Stimulated activated CD4-positive, alpha-beta T cell treated with anti-CD3 and anti-CD28 coated beads, Interleukin-4, amount 100 ng/mL, for 48 hours (primary cell): ENCODE measurements around the gene ELAPOR2.
"Not testable (repeated sequence)": the region's sequence is repeated elsewhere in the genome, so short reads cannot be mapped to it uniquely, and the experiment has no call there.

ENCODE experiments used
- DNase-seq, 2 donors: peaks; one replicate each; pipeline ENCODE4 v3.0.0-alpha.2; 2020; ENCODE audit warnings: low read depth in 2 of 2

ELAPOR2 gene

DNA sequence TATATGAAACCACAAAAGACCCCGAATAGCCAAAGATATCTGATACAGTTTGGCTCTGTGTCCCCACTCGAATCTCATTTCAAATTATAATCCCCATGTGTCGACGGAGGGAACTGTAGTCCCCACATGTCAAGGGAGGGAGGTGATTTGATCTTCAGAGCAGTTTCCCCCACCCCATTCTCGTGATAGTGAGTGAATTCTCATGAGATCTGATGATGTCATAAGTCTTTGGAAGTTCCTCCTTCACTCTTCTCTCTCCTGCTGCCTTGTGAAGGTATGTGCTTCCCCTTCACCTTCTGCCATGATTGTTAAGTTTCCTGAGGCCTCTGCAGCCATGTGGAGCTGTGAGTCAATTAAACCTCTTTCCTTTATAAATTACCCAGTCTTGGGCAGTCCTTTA is 13.0 kb downstream of the ELAPOR2 start:
- no peak for DNase-seq

DNA sequence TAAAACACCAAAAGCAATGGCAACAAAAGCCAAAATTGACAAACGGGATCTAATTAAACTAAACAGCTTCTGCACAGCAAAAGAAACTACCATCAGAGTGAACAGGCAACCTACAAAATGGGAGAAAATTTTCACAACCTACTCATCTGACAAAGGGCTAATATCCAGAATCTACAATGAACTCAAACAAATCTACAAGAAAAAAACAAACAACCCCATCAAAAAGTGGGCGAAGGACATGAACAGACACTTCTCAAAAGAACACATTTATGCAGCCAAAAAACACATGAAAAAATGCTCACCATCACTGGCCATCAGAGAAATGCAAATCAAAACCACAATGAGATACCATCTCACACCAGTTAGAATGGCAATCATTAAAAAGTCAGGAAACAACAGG is 14.7 kb downstream of the ELAPOR2 start:
- not testable (repeated sequence) for DNase-seq

- not testable (repeated sequence) for DNase-seq
Observed at GRCh38 chr7:87041586-87041985, 17.9 kb downstream of the ELAPOR2 start.

DNA sequence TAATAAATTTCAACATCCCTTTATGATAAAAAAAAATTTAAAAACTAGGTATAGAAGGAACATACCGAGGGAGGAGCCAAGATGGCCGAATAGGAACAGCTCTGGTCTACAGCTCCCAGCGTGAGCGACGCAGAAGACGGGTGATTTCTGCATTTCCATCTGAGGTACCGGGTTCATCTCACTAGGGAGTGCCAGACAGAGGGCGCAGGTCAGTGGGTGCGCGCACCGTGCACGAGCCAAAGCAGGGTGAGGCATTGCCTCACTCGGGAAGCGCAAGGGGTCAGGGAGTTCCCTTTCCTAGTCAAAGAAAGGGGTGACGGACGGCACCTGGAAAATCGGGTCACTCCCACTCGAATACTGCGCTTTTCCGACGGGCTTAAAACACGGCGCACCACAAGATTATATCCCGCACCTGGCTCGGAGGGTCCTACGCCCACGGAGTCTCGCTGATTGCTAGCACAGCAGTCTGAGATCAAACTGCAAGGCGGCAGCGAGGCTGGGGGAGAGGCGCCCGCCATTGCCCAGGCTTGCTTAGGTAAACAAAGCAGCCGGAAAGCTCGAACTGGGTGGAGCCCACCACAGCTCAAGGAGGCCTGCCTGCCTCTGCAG is 19.7 kb downstream of the ELAPOR2 start:
- DNase-seq = not testable (repeated sequence)

- no peak for DNase-seq
Observed at GRCh38 chr7:87038993-87039690, 20.3 kb downstream of the ELAPOR2 start.

DNA sequence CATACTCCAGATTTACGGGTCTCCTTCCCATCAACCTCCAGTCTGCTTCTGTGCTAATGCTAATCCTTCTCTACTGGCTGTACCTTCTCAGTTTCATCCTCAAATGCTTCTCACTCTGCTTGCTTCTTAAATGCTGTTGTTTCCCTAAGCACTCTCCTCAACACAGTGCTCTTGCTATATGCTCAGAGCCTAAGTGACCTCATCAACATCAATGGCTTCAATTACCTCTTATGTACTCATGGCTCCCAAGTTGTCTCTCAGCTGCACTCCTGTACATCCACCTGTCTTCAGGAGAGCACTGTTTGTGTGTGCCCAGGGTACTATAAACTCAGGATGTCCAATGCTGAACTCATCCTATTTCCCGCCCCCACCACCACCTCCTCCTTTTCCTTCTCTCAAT is 22.5 kb downstream of the ELAPOR2 start:
- no peak for DNase-seq

DNA sequence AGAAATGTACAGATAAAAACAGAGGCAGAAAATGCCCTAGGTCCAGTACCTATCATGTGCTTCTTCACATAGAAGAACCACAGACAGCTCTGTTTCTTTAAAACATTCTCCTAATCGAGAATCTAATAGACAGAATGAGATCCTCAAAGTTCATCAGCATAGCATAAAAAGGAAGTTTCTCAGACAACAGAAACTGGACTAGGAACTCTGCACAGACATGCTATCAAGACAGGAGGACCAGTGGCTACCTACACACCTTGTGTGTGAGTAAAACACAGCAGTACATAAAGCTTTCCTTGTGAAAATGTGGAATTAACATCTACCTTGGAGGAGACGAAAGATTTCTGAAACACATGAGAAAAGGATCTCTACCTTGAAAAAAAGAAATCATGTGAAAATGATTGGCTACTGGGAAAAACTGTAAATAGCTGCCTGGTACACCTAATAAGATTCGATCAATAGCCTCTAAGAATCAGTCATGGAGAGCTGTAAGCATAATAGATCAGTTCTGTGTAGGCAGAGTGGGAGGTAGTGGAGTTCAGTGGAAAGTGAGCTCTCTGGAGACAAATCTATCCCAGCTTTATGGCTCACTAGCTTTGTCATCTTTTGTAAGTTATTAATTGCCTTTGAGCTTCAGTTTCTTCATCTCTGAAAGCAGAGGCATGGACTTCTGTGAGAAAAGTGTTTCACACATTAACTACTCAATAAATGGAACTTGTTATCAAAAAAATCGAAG is 26.7 kb downstream of the ELAPOR2 start:
- DNase-seq = no peak

- no peak for DNase-seq
Observed at GRCh38 chr7:87029078-87029477, 30.4 kb downstream of the ELAPOR2 start.

DNA sequence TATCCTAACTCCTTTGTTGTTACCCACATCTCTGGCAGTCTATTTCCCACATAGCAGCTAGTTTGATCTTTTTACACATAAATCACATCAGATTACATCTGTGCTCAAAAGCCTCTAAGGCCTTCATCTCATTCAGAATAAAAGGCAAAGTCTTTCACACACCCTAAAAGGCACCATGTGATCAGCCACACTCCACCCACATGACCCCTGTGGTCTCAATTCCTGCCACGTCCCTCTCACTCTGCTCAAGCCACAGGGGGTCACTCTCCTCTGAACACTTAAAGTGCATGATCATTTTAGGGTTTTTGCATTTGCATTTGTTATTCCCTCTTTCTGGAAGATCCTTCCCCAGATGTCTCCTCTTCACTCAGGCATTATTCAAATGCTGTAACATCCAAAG is 30.8 kb downstream of the ELAPOR2 start:
- DNase-seq = no peak

DNA sequence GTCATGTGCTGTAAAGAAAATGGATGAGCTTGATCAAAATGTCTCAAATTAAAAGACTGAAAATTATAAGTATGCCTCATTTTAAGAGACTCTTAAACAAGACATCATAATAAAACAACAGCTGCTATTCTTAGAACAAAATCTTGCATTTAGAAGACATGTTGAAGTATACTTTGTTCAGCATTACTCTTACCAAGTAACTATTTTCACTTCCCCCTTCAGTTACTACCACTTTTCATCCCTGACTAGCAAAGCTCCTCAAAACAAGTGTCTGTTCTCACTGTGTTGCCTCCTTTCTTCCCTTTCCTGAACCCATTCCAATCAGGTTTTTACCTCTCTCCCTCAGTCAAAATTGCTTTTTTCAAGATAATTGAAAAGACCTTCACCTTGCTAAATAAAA is 31.6 kb downstream of the ELAPOR2 start:
- no peak for DNase-seq

GRCh38 chr7:87021285-87021684 is 38.2 kb downstream of the ELAPOR2 start:
- no peak for DNase-seq

GRCh38 chr7:87016606-87017005 is 42.8 kb downstream of the ELAPOR2 start:
- DNase-seq = no peak

- no peak for DNase-seq
Observed at GRCh38 chr7:87013840-87014190, 45.6 kb downstream of the ELAPOR2 start.

GRCh38 chr7:87013136-87013839 is 46.2 kb downstream of the ELAPOR2 start:
- no peak for DNase-seq
